ENCODE data around the gene LEAP2.
A peak's percentile ranks its signal among the peaks of the same experiment; 100 is the strongest.

LEAP2 gene

GRCh38 chr5:132856011-132856410, 17.5 kb upstream of the LEAP2 start:
- DNase-seq (ENCODE audit: low read depth), result no peak
- H3K4me3 ChIP-seq (ENCODE audit: low read depth, low read length), result no peak overlapping the region
- TF ChIP-seq CTCF (IDR thresholded peaks at IDR 0.05; ENCODE audit: low read depth, low read length, missing control alignments), result no peak

GRCh38 chr5:132859889-132860437, 13.5 kb upstream of the LEAP2 start:
- no peak overlapping the region for H3K4me3 ChIP-seq (ENCODE audit: low read depth, low read length)
- no peak for TF ChIP-seq CTCF (IDR thresholded peaks at IDR 0.05; ENCODE audit: low read depth, low read length, missing control alignments)
- no peak for DNase-seq (ENCODE audit: low read depth)

- no peak overlapping the region for H3K4me3 ChIP-seq (ENCODE audit: low read depth, low read length)
- TF ChIP-seq CTCF (IDR thresholded peaks at IDR 0.05; ENCODE audit: low read depth, low read length, missing control alignments), result no peak
- no peak for DNase-seq (ENCODE audit: low read depth)
Measured at GRCh38 chr5:132860742-132861141, 12.7 kb upstream of the LEAP2 start.

GRCh38 chr5:132865668-132866341, 7.7 kb upstream of the LEAP2 start:
- TF ChIP-seq CTCF (IDR thresholded peaks at IDR 0.05; ENCODE audit: low read depth, low read length, missing control alignments), result no peak
- H3K4me3 ChIP-seq (ENCODE audit: low read depth, low read length), result peak overlapping the region; percentile 73
- DNase-seq (ENCODE audit: low read depth), result no peak

- DNase-seq (ENCODE audit: low read depth), result peak; percentile 100
- no peak for TF ChIP-seq CTCF (IDR thresholded peaks at IDR 0.05; ENCODE audit: low read depth, low read length, missing control alignments)
- peak within 1 kb of the TSS; percentile 73 for H3K4me3 ChIP-seq (ENCODE audit: low read depth, low read length)
Measured at GRCh38 chr5:132866342-132867045, 7.0 kb upstream of the LEAP2 start, which contains the start of the genes GDF9 and UQCRQ. GDF9 (minus strand) TSS chr5:132866469; CDS start chr5:132864533, 1,936 bp downstream. UQCRQ (plus strand) TSS chr5:132866642; CDS start chr5:132866882, 240 bp downstream.

- no peak for DNase-seq (ENCODE audit: low read depth)
- peak overlapping the region; percentile 73 for H3K4me3 ChIP-seq (ENCODE audit: low read depth, low read length)
- TF ChIP-seq CTCF (IDR thresholded peaks at IDR 0.05; ENCODE audit: low read depth, low read length, missing control alignments), result no peak
Measured at GRCh38 chr5:132867046-132867451, 6.4 kb upstream of the LEAP2 start.
